H1 (cell line): ENCODE measurements around the gene RAB4B. TPM values are rescaled to one million over a fixed set of nuclear protein-coding genes. Genes with fewer than 3 reads are reported as not detected.

Experiments used
- MAFK ChIP-seq: IDR thresholded peaks from 2 replicates; pipeline ENCODE4 v1.6.1; 2012; ENCODE audit warnings: low read depth, mild to moderate bottlenecking, improper control_type of control experiment, low read length
- TAF1 ChIP-seq: IDR thresholded peaks from 2 replicates; pipeline ENCODE4 v1.6.1; 2011; ENCODE audit warnings: mild to moderate bottlenecking, low read depth, low read length
- polyA plus RNA-seq, 7 experiments: library from polyadenylated mRNA; depleted of rRNA in 3 of 7; stranded (reverse) in 5 of 7; unstranded in 2 of 7; fragments of >200 nt in 5 of 7; fragments of 200-250 nt in 2 of 7; gene quantifications; 1 replicate in 5 of 7; 2 replicates in 1 of 7; 4 replicates in 1 of 7; pipeline versions ENCODE4 v1.2.1 to v1.2.3, GENCODE V29; 2011 to 2013; ENCODE audit warnings: missing spikeins in 2 of 7, mixed read lengths in 2 of 7
- total RNA-seq: library from RNA; stranded (reverse); fragmentation: NEBNext Ultra II Directional; extraction: Animal tissue kit (Norgen Biotek cat#: 25700); gene quantifications from 2 replicates; pipeline ENCODE4 v1.2.1, GENCODE V29; 2021

Gene RAB4B
- total and polyA plus RNA-seq, 2 of the 8 experiments (the other 6 are each of a cell fraction or from before 2014, with no cell fraction given) = 15.9 to 28.6 TPM

- TF ChIP-seq MAFK = no peak
- TF ChIP-seq TAF1 = no peak; the same call in 1 of the 2 replicates
These were observed 21.7 kb downstream of the RAB4B start (continued) for GRCh38 chr19:40799558-40800338.
